K562 (cell line): ENCODE data around the gene PGPEP1. TPM values are rescaled to one million over a fixed set of nuclear protein-coding genes. Genes with fewer than 3 reads are reported as not detected.

Experiments used
- CREB1 ChIP-seq, 2 experiments: sonication (generic) in 1 of 2; formaldehyde crosslinking in 1 of 2; IDR thresholded peaks; 2 replicates each; pipeline versions ENCODE4 v1.6.1 to v1.8.0; 2012 to 2022; ENCODE audit warnings: inconsistent platforms in 1 of 2, mild to moderate bottlenecking in 1 of 2, missing genetic modification reagents in 1 of 2, moderate library complexity in 1 of 2
- CTBP1 ChIP-seq: fragments of 450-650 bp; IDR thresholded peaks from 2 replicates; pipeline ENCODE4 v1.6.1; 2016; ENCODE audit warnings: borderline replicate concordance
- ESRRA ChIP-seq: fragments of 450-650 bp; IDR thresholded peaks from 2 replicates; pipeline ENCODE4 v1.6.1; 2014; ENCODE audit warnings: low read depth, mild to moderate bottlenecking, moderate library complexity, borderline replicate concordance
- FOXJ3 ChIP-seq: sonication (generic); formaldehyde crosslinking; IDR thresholded peaks from 2 replicates; pipeline ENCODE4 v1.4.0; 2020; ENCODE audit warnings: mild to moderate bottlenecking, missing genetic modification reagents
- GABPB1 ChIP-seq: sonication (generic); formaldehyde crosslinking; IDR thresholded peaks from 2 replicates; pipeline ENCODE4 v1.8.0; 2022; ENCODE audit warnings: mild to moderate bottlenecking, missing genetic modification reagents
- GTF2E2 ChIP-seq: fragments of 200-800 bp; sonication (Bioruptor generic); IDR thresholded peaks from 2 replicates; pipeline ENCODE4 v1.6.1; 2016; ENCODE audit warnings: missing genetic modification characterization, missing compliant biosample characterization
- MIER1 ChIP-seq: fragments of 450-650 bp; IDR thresholded peaks from 2 replicates; pipeline ENCODE4 v1.6.1; 2016; ENCODE audit warnings: antibody characterized with exemption, mild to moderate bottlenecking, low read depth
- MTA3 ChIP-seq: fragments of 450-650 bp; formaldehyde crosslinking; IDR thresholded peaks from 2 replicates; pipeline ENCODE4 v1.6.1; 2017; ENCODE audit warnings: mild to moderate bottlenecking, borderline replicate concordance
- MXD1 ChIP-seq: fragments of 250-450 bp; sonication (Bioruptor Pico); IDR thresholded peaks from 2 replicates; pipeline ENCODE4 v1.8.0; 2021; ENCODE audit warnings: borderline replicate concordance, mild to moderate bottlenecking, moderate library complexity; ENCODE audit not compliant: poor library complexity, severe bottlenecking
- MYNN ChIP-seq, 2 experiments: sonication (generic); formaldehyde crosslinking in 1 of 2; IDR thresholded peaks; 2 replicates each; pipeline versions ENCODE4 v1.5.0 to v1.6.1; 2016 to 2020; ENCODE audit warnings: antibody characterized with exemption in 1 of 2, missing genetic modification reagents in 1 of 2
- NFE2 ChIP-seq: IDR thresholded peaks from 2 replicates; pipeline ENCODE4 v1.6.1; 2014; ENCODE audit warnings: antibody characterized with exemption, low read depth
- POLR2AphosphoS5 ChIP-seq: IDR thresholded peaks from 2 replicates; pipeline ENCODE4 v1.6.1; 2011; ENCODE audit warnings: mild to moderate bottlenecking, low read depth, low read length, moderate library complexity; ENCODE audit not compliant: control insufficient read depth, insufficient read depth
- POLR2B ChIP-seq: fragments of 450-650 bp; IDR thresholded peaks from 2 replicates; pipeline ENCODE4 v1.6.1; 2018; ENCODE audit warnings: low read depth; ENCODE audit not compliant: partially characterized antibody
- SMAD2 ChIP-seq: fragments of 150-350 bp; IDR thresholded peaks from 2 replicates; pipeline ENCODE4 v1.6.1; 2014; ENCODE audit warnings: low read depth, mild to moderate bottlenecking, low read length
- SMAD3 ChIP-seq: fragments of 450-650 bp; formaldehyde crosslinking; conservative IDR thresholded peaks from 2 replicates; pipeline ENCODE4 v1.4.0; 2020; ENCODE audit warnings: mild to moderate bottlenecking
- SMARCA5 ChIP-seq: fragments of 450-650 bp; IDR thresholded peaks from 2 replicates; pipeline ENCODE4 v1.6.1; 2016
- SMARCE1 ChIP-seq: fragments of 450-650 bp; IDR thresholded peaks from 2 replicates; pipeline ENCODE4 v1.7.1; 2016; ENCODE audit warnings: mild to moderate bottlenecking
- SREBF2 ChIP-seq: sonication (generic); formaldehyde crosslinking; IDR thresholded peaks from 2 replicates; pipeline ENCODE4 v1.4.0; 2020; ENCODE audit warnings: mild to moderate bottlenecking, missing genetic modification reagents
- STAG1 ChIP-seq: sonication (generic); formaldehyde crosslinking; IDR thresholded peaks from 2 replicates; pipeline ENCODE4 v1.5.0; 2020; ENCODE audit warnings: missing genetic modification reagents, borderline replicate concordance
- TSC22D4 ChIP-seq: fragments of 450-650 bp; IDR thresholded peaks from 2 replicates; pipeline ENCODE4 v1.6.1; 2016; ENCODE audit warnings: missing genetic modification characterization, missing biosample characterization, control low read depth
- ZBTB26 ChIP-seq: fragments of 450-650 bp; formaldehyde crosslinking; IDR thresholded peaks from 2 replicates; pipeline ENCODE4 v1.4.0; 2022; ENCODE audit warnings: missing genetic modification characterization
- ZBTB7A ChIP-seq: IDR thresholded peaks from 2 replicates; pipeline ENCODE4 v1.6.1; 2011; ENCODE audit warnings: low read depth, mild to moderate bottlenecking, low read length, moderate library complexity, borderline replicate concordance; ENCODE audit not compliant: control insufficient read depth
- ZNF41 ChIP-seq: fragments of 250-450 bp; sonication (Bioruptor Pico); conservative IDR thresholded peaks from 2 replicates; pipeline ENCODE4 v1.4.0; 2020; ENCODE audit warnings: mild to moderate bottlenecking
- ZNF507 ChIP-seq: conservative IDR thresholded peaks from 2 replicates; pipeline ENCODE4 v1.6.1; 2017; ENCODE audit warnings: missing genetic modification characterization, missing compliant biosample characterization
- ZNF740 ChIP-seq, 3 experiments: fragments of 200-800 bp in 1 of 3; sonication (Bioruptor generic) in 1 of 3; sonication (generic) in 1 of 3; formaldehyde crosslinking in 1 of 3; IDR thresholded peaks; 2 replicates each; pipeline versions ENCODE4 v1.6.1 to v1.8.0; 2016 to 2022; ENCODE audit warnings: mild to moderate bottlenecking in 2 of 3, missing compliant biosample characterization in 2 of 3, missing genetic modification characterization in 2 of 3, missing genetic modification reagents in 1 of 3
- polyA plus RNA-seq, 8 experiments: library from polyadenylated mRNA; depleted of rRNA in 4 of 8; stranded (reverse) in 5 of 8; unstranded in 3 of 8; fragments of >200 nt; fragmentation: Nextera tagmentation in 2 of 8; fragmentation: Illumina TruSeq in 1 of 8; extraction: Ambion mirVana in 2 of 8; extraction: Trizol in 1 of 8; gene quantifications; 2 replicates each; pipeline versions ENCODE4 v1.2.1 to v1.2.3, GENCODE V29; 2011 to 2014; ENCODE audit warnings: inconsistent platforms in 1 of 8, missing spikeins in 1 of 8
- total RNA-seq, 7 experiments: library from RNA; depleted of rRNA in 6 of 7; stranded (reverse); fragments of >200 nt in 6 of 7; fragmentation: Illumina TruSeq in 2 of 7; extraction: Trizol in 2 of 7; gene quantifications; 2 replicates each; pipeline versions ENCODE4 v1.2.1 to v1.2.3, GENCODE V29; 2011 to 2021; ENCODE audit warnings: low replicate concordance in 1 of 7

PGPEP1 gene
- total and polyA plus RNA-seq, 9 of the 15 experiments (the other 6 are each of a cell fraction or from before 2014, with no cell fraction given): 10.0 to 69.6 (median 33.5) TPM

- no peak for TF ChIP-seq MTA3
- 0 out of 2 replicates have a peak, but pooled peaks have one; percentile 21 for TF ChIP-seq CTBP1
- TF ChIP-seq FOXJ3 (CRISPR knock-in tag): no peak
- TF ChIP-seq MIER1: 0 out of 2 replicates have a peak, but pooled peaks have one; percentile 13
- no peak for TF ChIP-seq ZNF507 (tag)
- no peak for TF ChIP-seq CREB1 (IDR thresholded peaks at IDR 0.05)
- no peak for TF ChIP-seq CREB1 (CRISPR knock-in tag; IDR thresholded peaks at IDR 0.05)
- TF ChIP-seq ZBTB26 (CRISPR knock-in tag): no peak
- TF ChIP-seq MXD1 (CRISPR knock-in tag): peak; percentile 35
- TF ChIP-seq SREBF2 (CRISPR knock-in tag): no peak
- peak; percentile 99 for TF ChIP-seq ZNF740 (CRISPR knock-in tag; IDR thresholded peaks at IDR 0.05)
- TF ChIP-seq ZNF740 (tag; IDR thresholded peaks at IDR 0.05): peak in 1 of 2 experiments; percentile 93; a peak in 2 of 4 replicates
- TF ChIP-seq ZBTB7A: peak; percentile 72
- TF ChIP-seq MYNN (IDR thresholded peaks at IDR 0.05): peak; percentile 49; the same call in 1 of the 2 replicates
- no peak for TF ChIP-seq MYNN (CRISPR knock-in tag; IDR thresholded peaks at IDR 0.05)
- peak; percentile 58 for TF ChIP-seq ESRRA
- TF ChIP-seq POLR2AphosphoS5: 0 out of 2 replicates have a peak, but pooled peaks have one; percentile 20
- TF ChIP-seq POLR2B: no peak
- no peak for TF ChIP-seq SMARCA5
- no peak for TF ChIP-seq TSC22D4 (tag)
- peak; percentile 75 for TF ChIP-seq GABPB1 (CRISPR knock-in tag)
- TF ChIP-seq STAG1 (CRISPR knock-in tag): no peak
- TF ChIP-seq GTF2E2 (tag): no peak
- no peak for TF ChIP-seq ZNF41 (CRISPR knock-in tag)
- no peak for TF ChIP-seq SMAD3 (CRISPR knock-in tag)
- TF ChIP-seq NFE2: 0 out of 2 replicates have a peak, but pooled peaks have one; percentile 27
- 0 out of 2 replicates have a peak, but pooled peaks have one; percentile 21 for TF ChIP-seq SMARCE1
- TF ChIP-seq SMAD2: 0 out of 2 replicates have a peak, but pooled peaks have one; percentile 2
Observed at GRCh38 chr19:18340990-18341868, 831 bp downstream of the PGPEP1 start (continued).
